Keratinocyte (primary cell): Measurements from ENCODE around the gene DNMT3A.

Source experiments
- EZH2 ChIP-seq: IDR thresholded peaks from one replicate; pipeline ENCODE4 v1.6.1; 2012; ENCODE audit warnings: inconsistent platforms, mild to moderate bottlenecking, low read length, moderate library complexity
- TF ChIP-seq, protein P1 (sequence below), 3 experiments: IDR thresholded peaks in 1 of 3; conservative IDR thresholded peaks in 1 of 3; optimal IDR thresholded peaks in 1 of 3; 2 replicates in 2 of 3; 3 replicates in 1 of 3; pipeline versions ENCODE3 to v1.5.1; 2011; ENCODE audit warnings: low read length in 3 of 3, mild to moderate bottlenecking in 3 of 3, moderate library complexity in 2 of 3, control low read depth in 1 of 3, inconsistent platforms in 1 of 3; ENCODE audit not compliant: insufficient read depth in 2 of 3; ENCODE audit errors: extremely low read depth in 1 of 3

DNA sequence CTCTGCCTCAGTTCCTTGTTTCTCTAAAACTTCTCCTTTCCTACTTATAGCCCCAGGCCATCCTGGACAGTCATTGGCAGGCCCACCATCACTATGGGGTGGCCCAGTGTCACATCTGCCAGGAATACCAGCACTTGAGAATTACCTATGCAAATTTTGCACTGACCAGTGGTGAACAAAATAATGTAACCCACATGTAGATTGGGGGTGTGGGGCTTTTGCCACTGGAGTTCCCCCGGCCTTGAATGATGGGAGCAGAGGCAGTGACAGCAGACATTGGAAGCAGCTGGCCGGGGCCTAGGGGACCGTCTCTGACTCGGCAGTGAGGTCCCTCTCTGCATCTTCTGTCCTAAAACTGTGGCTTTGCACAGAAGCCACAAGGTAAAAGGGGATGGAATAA lies 24.9 kb upstream of the DNMT3A start:
- TF ChIP-seq, protein P1, sequence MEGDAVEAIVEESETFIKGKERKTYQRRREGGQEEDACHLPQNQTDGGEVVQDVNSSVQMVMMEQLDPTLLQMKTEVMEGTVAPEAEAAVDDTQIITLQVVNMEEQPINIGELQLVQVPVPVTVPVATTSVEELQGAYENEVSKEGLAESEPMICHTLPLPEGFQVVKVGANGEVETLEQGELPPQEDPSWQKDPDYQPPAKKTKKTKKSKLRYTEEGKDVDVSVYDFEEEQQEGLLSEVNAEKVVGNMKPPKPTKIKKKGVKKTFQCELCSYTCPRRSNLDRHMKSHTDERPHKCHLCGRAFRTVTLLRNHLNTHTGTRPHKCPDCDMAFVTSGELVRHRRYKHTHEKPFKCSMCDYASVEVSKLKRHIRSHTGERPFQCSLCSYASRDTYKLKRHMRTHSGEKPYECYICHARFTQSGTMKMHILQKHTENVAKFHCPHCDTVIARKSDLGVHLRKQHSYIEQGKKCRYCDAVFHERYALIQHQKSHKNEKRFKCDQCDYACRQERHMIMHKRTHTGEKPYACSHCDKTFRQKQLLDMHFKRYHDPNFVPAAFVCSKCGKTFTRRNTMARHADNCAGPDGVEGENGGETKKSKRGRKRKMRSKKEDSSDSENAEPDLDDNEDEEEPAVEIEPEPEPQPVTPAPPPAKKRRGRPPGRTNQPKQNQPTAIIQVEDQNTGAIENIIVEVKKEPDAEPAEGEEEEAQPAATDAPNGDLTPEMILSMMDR (optimal IDR thresholded peaks at IDR 0.05 in 1 of 3, IDR thresholded peaks at IDR 0.05 in 1 of 3, conservative IDR thresholded peaks at IDR 0.05 in 1 of 3; ENCODE audit: extremely low read depth in 1 of 3, insufficient read depth in 2 of 3, low read length in 3 of 3) = no peak
- no peak for TF ChIP-seq EZH2
